HG02678 (cell line): ENCODE results near the gene BOC.

Experiments used
- ATAC-seq: cut with Tn5 transposase; IDR thresholded peaks from one replicate; pipeline ENCODE4 v1.9.1; 2021; ENCODE audit warnings: mild to moderate bottlenecking, moderate library complexity; ENCODE audit not compliant: unreplicated experiment

The BOC gene

DNA sequence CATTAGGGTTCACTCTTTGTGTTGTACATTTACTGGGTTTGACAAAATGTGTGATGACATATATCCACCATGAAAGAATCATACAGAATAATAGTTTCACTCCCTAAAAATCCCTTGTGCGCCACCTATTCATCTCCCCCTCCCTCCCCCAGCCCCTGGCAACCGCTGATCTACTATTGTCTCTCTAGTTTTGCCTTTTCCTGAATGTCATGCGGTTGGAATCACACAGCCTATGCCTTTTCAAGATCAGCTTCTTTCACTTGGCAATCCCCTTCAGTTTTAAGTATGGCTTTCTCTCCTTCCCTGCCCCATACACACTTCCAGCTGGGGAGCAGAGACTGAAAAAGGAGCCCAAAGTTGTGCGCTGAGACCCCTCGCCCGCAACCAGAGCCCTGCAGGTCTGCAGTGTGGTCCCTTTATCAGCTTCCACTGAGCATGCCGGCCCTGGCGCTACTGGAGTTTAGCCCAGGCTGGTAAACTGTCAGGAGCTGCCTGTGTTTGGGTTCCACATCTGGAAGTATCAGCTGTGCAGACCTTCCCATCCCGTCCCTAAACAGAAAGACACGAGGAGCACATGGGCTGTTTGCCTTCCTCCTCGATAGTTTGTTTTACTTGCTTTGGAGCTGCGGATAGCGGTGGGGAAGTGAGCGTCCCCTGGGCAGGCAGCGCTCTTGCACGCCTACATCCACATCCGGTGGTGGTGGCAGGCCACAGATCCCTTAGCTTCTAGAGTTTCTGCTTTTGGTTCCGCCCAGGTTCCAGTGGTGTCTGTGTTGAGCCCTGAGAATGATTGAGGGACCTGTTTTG is 12.3 kb downstream of the BOC start:
- no peak for ATAC-seq

DNA sequence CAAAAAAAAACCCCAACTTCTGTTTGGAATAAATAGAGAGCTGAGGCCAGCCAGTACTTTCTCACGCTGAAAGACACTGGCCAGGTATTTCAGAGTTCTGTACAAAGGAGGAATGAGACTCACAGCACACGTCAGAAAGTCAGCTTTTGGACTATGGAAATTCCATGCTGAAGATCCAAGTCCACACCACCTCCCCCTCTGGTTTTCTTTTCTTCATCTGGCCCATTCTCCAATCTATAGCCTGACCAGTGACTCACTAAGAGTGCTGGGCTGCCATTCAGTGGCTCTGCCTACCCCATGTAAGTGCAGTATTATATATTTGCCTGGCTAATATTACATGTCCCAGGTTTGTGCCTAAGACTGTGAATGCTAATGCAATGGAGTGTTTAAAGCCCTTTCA is 13.9 kb downstream of the BOC start:
- no peak for ATAC-seq

- ATAC-seq, result no peak
These were observed 15.1 kb downstream of the BOC start for GRCh38 chr3:113226491-113226890.

GRCh38 chr3:113227146-113227545 is 15.8 kb downstream of the BOC start:
- no peak for ATAC-seq

DNA sequence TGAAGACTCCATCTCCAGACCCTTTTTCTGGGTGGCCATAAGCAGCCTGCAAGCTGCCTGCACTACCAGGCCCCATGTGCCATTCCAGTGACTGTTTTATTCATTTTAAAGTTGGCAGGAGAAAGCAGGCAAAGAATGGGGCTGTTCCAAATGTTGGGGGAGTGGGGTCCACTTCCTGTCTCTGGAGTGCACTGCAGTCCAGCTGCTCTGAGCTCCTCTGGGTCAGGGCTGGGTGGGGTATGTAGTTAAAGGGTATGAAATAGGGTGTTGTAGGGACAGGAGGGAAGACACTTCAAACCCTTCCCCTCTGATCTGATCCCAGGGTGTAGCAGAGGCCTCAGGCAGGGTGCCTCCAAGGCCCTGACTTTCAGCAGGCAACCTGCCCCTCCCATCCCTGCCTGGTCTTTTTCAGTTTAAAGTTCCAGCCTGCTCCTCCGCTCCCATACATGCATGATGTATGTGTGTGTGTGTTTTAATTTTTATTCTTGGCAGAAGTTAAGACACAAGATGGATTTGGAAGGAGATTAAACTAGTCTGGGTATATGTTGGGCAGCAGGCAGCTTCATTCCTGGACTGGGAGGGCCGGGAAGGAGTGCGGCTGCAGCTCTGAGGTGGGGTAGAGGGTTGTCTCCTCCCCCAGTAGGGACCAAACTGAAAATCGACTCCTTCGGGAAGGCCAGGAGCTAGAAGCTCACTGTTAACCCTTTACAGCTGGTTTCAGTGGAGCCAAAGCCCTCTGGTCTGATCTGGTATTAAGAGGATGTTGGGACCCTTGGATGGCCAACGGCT is 17.3 kb downstream of the BOC start:
- no peak for ATAC-seq

DNA sequence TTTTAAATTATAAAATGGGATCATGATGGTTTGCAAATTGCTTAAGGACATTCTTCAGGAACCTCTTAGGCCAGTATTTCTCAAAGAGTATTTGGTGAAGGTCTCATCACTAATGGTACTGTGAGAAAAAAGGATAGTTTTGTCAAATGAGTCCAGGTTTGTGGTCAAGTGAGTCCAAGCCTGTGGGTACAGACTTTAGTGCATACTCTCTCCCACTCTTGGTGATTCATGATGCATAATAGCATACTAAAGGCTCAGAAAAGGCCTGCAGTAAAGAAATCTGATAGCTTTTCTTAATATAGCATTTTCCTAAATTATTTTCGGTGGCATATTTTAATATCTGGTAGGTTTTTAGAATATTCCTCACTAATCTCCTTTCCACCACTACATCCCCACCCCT is 20.0 kb downstream of the BOC start:
- ATAC-seq, result no peak

- ATAC-seq, result no peak
These were observed 20.5 kb downstream of the BOC start for GRCh38 chr3:113231827-113232253.

GRCh38 chr3:113232342-113232741 is 21.0 kb downstream of the BOC start:
- ATAC-seq, result no peak

DNA sequence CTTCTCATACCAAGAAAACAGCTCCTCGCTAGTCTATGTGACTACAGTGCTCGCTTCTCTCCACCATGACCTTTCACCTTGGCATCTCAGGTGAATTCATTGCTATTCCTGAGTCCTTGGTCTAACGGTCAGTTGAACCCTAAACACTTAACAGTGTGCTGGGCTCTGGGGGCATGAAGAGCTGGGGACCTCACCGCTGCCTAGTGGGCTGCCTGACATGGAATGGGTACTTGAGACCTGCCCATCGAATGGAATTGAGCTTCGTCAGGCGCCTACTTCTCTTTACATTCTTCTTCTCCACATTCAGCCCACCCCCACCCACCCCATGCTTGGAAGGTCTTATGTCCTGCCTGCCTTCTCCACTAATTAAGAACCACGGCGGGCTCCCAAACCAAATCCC is 22.1 kb downstream of the BOC start:
- ATAC-seq, result no peak

DNA sequence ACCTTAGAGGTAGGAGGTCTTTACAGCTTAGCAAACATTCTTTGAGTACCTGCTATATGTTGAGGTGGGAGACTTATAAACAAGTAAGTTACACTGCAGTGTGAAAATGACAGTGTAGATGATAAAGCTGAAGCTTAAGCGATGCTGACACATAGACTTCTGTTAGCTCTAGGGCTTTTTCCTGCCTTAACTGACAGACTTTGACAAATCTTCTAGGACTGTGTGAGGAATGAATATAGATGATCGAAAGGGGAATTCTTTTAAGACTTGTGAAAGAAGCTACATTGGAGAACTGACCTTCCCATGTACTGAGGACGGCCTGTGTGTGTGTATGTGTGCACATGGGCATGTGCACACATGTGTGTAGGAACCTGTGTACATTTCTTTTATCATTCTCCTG is 22.7 kb downstream of the BOC start:
- no peak for ATAC-seq

GRCh38 chr3:113234688-113235260 is 23.4 kb downstream of the BOC start:
- no peak for ATAC-seq

- ATAC-seq, result no peak
These were observed 27.1 kb downstream of the BOC start for GRCh38 chr3:113238503-113238902.

DNA sequence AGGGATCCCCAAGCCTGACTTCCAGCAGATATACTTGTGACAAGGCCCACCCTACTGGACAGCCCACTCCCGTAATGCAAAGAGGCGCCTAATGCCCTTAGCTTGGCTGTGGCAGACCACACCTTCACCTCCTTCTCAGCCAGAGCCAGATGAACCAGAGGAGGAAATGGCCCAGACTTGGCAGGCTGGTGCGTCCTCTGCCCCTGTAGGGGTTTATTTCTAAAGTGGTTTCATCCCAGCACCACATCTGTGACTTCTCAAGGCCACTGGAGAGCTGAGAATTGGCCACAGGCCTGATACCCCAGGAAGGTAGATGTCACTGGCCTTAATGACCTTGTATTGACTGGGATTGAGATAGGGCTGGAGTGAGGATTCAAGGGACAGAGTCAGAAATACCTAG is 29.5 kb downstream of the BOC start:
- no peak for ATAC-seq

- no peak for ATAC-seq
These were observed 30.1 kb downstream of the BOC start for GRCh38 chr3:113241292-113242095.

GRCh38 chr3:113242096-113242581 is 30.8 kb downstream of the BOC start:
- no peak for ATAC-seq

GRCh38 chr3:113243071-113243470 is 31.7 kb downstream of the BOC start:
- ATAC-seq, result no peak

DNA sequence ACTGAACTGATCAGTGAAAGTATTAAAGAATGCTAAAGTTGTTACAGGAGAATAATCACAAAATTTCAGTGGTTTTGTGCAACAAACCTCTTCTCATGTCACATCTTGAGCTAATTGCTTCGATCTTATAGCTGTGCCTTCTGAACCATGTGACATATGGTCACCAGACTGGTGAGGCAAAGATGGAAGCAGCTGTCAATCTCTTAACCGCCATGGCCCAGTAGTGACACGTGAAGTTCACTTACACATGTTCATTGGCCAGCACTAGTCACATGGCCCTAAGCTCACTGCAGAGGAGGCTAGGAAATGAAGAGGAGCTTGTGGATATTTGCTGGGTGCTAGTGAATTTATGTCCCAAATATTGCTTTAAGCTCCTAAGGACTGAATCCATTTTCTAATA is 32.5 kb downstream of the BOC start:
- no peak for ATAC-seq

- no peak for ATAC-seq
These were observed 34.4 kb downstream of the BOC start for GRCh38 chr3:113245761-113246161.

- no peak for ATAC-seq
These were observed 35.7 kb downstream of the BOC start for GRCh38 chr3:113247068-113247467.

GRCh38 chr3:113247675-113248458 is 36.5 kb downstream of the BOC start:
- no peak for ATAC-seq
